ENCODE data around the gene SLC25A19.

DNA sequence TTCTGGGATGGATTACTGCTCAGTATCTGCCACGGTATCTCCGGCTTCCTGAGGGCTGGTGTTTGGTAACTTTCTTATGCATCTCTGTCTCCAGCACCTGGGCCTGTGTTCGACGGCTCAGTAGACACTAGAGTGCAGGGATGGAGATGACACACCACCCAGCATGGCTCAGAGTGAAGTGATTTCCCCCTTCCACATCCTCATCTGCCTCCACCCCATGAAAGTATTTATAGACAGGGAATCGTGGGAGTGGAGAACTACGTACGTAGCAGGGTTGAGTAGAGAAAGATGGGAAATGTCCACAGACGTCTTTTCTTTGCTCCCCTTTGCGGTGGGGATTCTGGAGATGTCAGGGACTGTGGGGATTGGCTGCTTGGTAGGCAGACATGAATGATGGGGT, 11.8 kb upstream of the SLC25A19 start:
- TF ChIP-seq, protein P1, sequence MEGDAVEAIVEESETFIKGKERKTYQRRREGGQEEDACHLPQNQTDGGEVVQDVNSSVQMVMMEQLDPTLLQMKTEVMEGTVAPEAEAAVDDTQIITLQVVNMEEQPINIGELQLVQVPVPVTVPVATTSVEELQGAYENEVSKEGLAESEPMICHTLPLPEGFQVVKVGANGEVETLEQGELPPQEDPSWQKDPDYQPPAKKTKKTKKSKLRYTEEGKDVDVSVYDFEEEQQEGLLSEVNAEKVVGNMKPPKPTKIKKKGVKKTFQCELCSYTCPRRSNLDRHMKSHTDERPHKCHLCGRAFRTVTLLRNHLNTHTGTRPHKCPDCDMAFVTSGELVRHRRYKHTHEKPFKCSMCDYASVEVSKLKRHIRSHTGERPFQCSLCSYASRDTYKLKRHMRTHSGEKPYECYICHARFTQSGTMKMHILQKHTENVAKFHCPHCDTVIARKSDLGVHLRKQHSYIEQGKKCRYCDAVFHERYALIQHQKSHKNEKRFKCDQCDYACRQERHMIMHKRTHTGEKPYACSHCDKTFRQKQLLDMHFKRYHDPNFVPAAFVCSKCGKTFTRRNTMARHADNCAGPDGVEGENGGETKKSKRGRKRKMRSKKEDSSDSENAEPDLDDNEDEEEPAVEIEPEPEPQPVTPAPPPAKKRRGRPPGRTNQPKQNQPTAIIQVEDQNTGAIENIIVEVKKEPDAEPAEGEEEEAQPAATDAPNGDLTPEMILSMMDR (conservative IDR thresholded peaks at IDR 0.05; ENCODE audit: low read length), result no peak
- TF ChIP-seq EZH2phosphoT487 (IDR thresholded peaks at IDR 0.05; ENCODE audit: borderline replicate concordance, low read depth, low read length), result no peak
